ENCODE results near the gene SCAMP1. TPM values are rescaled to one million over a fixed set of nuclear protein-coding genes. Genes with fewer than 3 reads are reported as not detected.

Gene SCAMP1
- total RNA-seq, 1 donor from 2014 or later: 51.8 TPM

GRCh38 chr5:78522476-78523260 is 162.3 kb downstream of the SCAMP1 start:
- H3K9me3 Mint-ChIP-seq (ENCODE audit: low read depth): no peaks in the 10 kb centered on the region
- no peaks in the 10 kb centered on the region for H3K36me3 Mint-ChIP-seq (ENCODE audit: low read depth)
- no peak overlapping the region for H3K4me3 Mint-ChIP-seq (ENCODE audit: unreplicated experiment)
- no peak for DNase-seq (ENCODE audit: low spot score)
- no peaks in the 10 kb centered on the region for H3K27me3 Mint-ChIP-seq (ENCODE audit: low read depth)
- TF ChIP-seq CTCF (IDR thresholded peaks at IDR 0.05): no peak
- peaks cover 81% of the 10 kb centered on the region for H3K4me1 Mint-ChIP-seq (ENCODE audit: low read depth)
- H3K27ac Mint-ChIP-seq (ENCODE audit: unreplicated experiment): peak overlapping the region; percentile 46

- Mint-ChIP-seq H3K36me3 (ENCODE audit: low read depth) (no peaks in the 10 kb centered on the region), H3K9me3 (ENCODE audit: low read depth) (no peaks in the 10 kb centered on the region), H3K4me1 (ENCODE audit: low read depth) (peaks cover 81% of the 10 kb centered on the region), H3K27me3 (ENCODE audit: low read depth) (no peaks in the 10 kb centered on the region), H3K27ac (ENCODE audit: unreplicated experiment) (peak overlapping the region; percentile 97), H3K4me3 (ENCODE audit: unreplicated experiment) (no peak overlapping the region)
- TF ChIP-seq CTCF (IDR thresholded peaks at IDR 0.05): no peak
- DNase-seq (ENCODE audit: low spot score): no peak
Observed at GRCh38 chr5:78523314-78524193, 163.1 kb downstream of the SCAMP1 start.

- H3K36me3 Mint-ChIP-seq (ENCODE audit: low read depth): no peaks in the 10 kb centered on the region
- no peaks in the 10 kb centered on the region for H3K27me3 Mint-ChIP-seq (ENCODE audit: low read depth)
- H3K4me1 Mint-ChIP-seq (ENCODE audit: low read depth): peaks cover 85% of the 10 kb centered on the region
- no peak for DNase-seq (ENCODE audit: low spot score)
- no peaks in the 10 kb centered on the region for H3K9me3 Mint-ChIP-seq (ENCODE audit: low read depth)
- peak overlapping the region; percentile 97 for H3K27ac Mint-ChIP-seq (ENCODE audit: unreplicated experiment)
- no peak for TF ChIP-seq CTCF (IDR thresholded peaks at IDR 0.05)
- peak overlapping the region; percentile 4 for H3K4me3 Mint-ChIP-seq (ENCODE audit: unreplicated experiment)
Observed at GRCh38 chr5:78526049-78526525, 165.7 kb downstream of the SCAMP1 start.

- no peak for TF ChIP-seq CTCF (IDR thresholded peaks at IDR 0.05)
- Mint-ChIP-seq H3K4me3 (ENCODE audit: unreplicated experiment) (peak overlapping the region; percentile 9), H3K36me3 (ENCODE audit: low read depth) (no peaks in the 10 kb centered on the region), H3K27ac (ENCODE audit: unreplicated experiment) (peak overlapping the region; percentile 97), H3K9me3 (ENCODE audit: low read depth) (no peaks in the 10 kb centered on the region), H3K27me3 (ENCODE audit: low read depth) (no peaks in the 10 kb centered on the region), H3K4me1 (ENCODE audit: low read depth) (peaks cover 88% of the 10 kb centered on the region)
- DNase-seq (ENCODE audit: low spot score): no peak
Observed at GRCh38 chr5:78527054-78527859, 166.8 kb downstream of the SCAMP1 start.
